ENCODE data around the gene SSC5D.

Gene SSC5D

GRCh38 chr19:55441319-55441691, 46.9 kb upstream of the SSC5D start:
- ChIA-PET POLR2A (no interaction called here), CTCF (interaction anchor here (0.7 to 1.7 kb wide), 3 partner anchors 26 to 1313 kb away, joined by 3 to 5 read pairs (median 3); no protein-coding TSS in a partner anchor)
- Histone ChIP-seq H3K4me1 (ENCODE audit: control insufficient read depth, insufficient read depth, low read length) (peaks cover 3% of the 10 kb centered on the region; the same call in 1 of the 2 replicates), H3K27ac (ENCODE audit: extremely low read depth, low read depth, low read length) (no peak overlapping the region), H3K9me3 (ENCODE audit: control insufficient read depth, insufficient read depth, low read depth, low read length) (no peaks in the 10 kb centered on the region), H3K4me3 (ENCODE audit: low read depth, low read length) (no peak overlapping the region), H3K36me3 (ENCODE audit: control insufficient read depth in 2 of 2, insufficient read depth in 1 of 2, low read length in 2 of 2) (no peaks in the 10 kb centered on the region)
- TF ChIP-seq ZNF654 (tag by site-specific recombination; IDR thresholded peaks at IDR 0.05; ENCODE audit: low read depth), result no peak
- no peak for TF ChIP-seq ZNF221 (tag by site-specific recombination; IDR thresholded peaks at IDR 0.05; ENCODE audit: borderline replicate concordance)
- TF ChIP-seq ZNF600 (tag by site-specific recombination; IDR thresholded peaks at IDR 0.05), result no peak
- TF ChIP-seq ZNF510 (tag by site-specific recombination; IDR thresholded peaks at IDR 0.05; ENCODE audit: insufficient replicate concordance), result no peak
- no peak for TF ChIP-seq ZFP37 (tag by site-specific recombination; IDR thresholded peaks at IDR 0.05)
- no peak for TF ChIP-seq ZNF837 (tag by site-specific recombination; IDR thresholded peaks at IDR 0.05)
- TF ChIP-seq REPIN1 (tag by site-specific recombination; IDR thresholded peaks at IDR 0.05; ENCODE audit: low read depth), result no peak
- no peak for TF ChIP-seq ZNF146 (tag by site-specific recombination; IDR thresholded peaks at IDR 0.05)
- TF ChIP-seq SCRT2 (tag by site-specific recombination; IDR thresholded peaks at IDR 0.05), result no peak
- TF ChIP-seq ELK4 (IDR thresholded peaks at IDR 0.05; ENCODE audit: borderline replicate concordance, low read depth, low read length), result no peak
- no peak for TF ChIP-seq ZNF274 (IDR thresholded peaks at IDR 0.05; ENCODE audit: low read length)
- TF ChIP-seq ZNF274 (tag by site-specific recombination; IDR thresholded peaks at IDR 0.05; ENCODE audit: borderline replicate concordance), result no peak
- TF ChIP-seq ZNF19 (tag by site-specific recombination; IDR thresholded peaks at IDR 0.05; ENCODE audit: low read depth), result no peak
- TF ChIP-seq ZNF266 (tag by site-specific recombination; IDR thresholded peaks at IDR 0.05; ENCODE audit: low read depth), result no peak
- TF ChIP-seq ZNF560 (tag by site-specific recombination; IDR thresholded peaks at IDR 0.05; ENCODE audit: borderline replicate concordance), result no peak
- TF ChIP-seq ZNF311 (tag by site-specific recombination; IDR thresholded peaks at IDR 0.05; ENCODE audit: borderline replicate concordance), result no peak
- no peak for TF ChIP-seq ZNF324 (tag by site-specific recombination; IDR thresholded peaks at IDR 0.05)
- TF ChIP-seq ZNF558 (tag by site-specific recombination; IDR thresholded peaks at IDR 0.05), result no peak
- no peak for TF ChIP-seq KLF9 (tag by site-specific recombination; IDR thresholded peaks at IDR 0.05; ENCODE audit: low read depth)

GRCh38 chr19:55441692-55442321, 46.4 kb upstream of the SSC5D start:
- Histone ChIP-seq H3K4me3 (ENCODE audit: low read depth, low read length) (no peak overlapping the region), H3K9me3 (ENCODE audit: control insufficient read depth, insufficient read depth, low read depth, low read length) (no peaks in the 10 kb centered on the region), H3K36me3 (ENCODE audit: control insufficient read depth in 2 of 2, insufficient read depth in 1 of 2, low read length in 2 of 2) (no peaks in the 10 kb centered on the region), H3K27ac (ENCODE audit: extremely low read depth, low read depth, low read length) (no peak overlapping the region), H3K4me1 (ENCODE audit: control insufficient read depth, insufficient read depth, low read length) (peaks cover 3% of the 10 kb centered on the region; the same call in 1 of the 2 replicates)
- POLR2A ChIA-PET, result interaction anchor here (0.6 kb wide), 1 partner anchor 32 kb away, joined by 5 read pairs; no protein-coding TSS in a partner anchor
- CTCF ChIA-PET, result interaction anchor here (0.7 to 1.7 kb wide), 2 partner anchors 25 to 1313 kb away, joined by 3 to 5 read pairs; no protein-coding TSS in a partner anchor
- TF ChIP-seq ZNF777 (tag by site-specific recombination; IDR thresholded peaks at IDR 0.05; ENCODE audit: borderline replicate concordance) (no peak), GLIS2 (tag by site-specific recombination; IDR thresholded peaks at IDR 0.05) (0 out of 2 replicates have a peak, but pooled peaks have one; percentile 23), ZNF768 (tag by site-specific recombination; IDR thresholded peaks at IDR 0.05) (0 out of 2 replicates have a peak, but pooled peaks have one; percentile 27), GLI2 (tag by site-specific recombination; IDR thresholded peaks at IDR 0.05; ENCODE audit: borderline replicate concordance, low read depth) (no peak), ZNF529 (tag by site-specific recombination; IDR thresholded peaks at IDR 0.05; ENCODE audit: insufficient replicate concordance) (no peak), KLF9 (tag by site-specific recombination; IDR thresholded peaks at IDR 0.05; ENCODE audit: low read depth) (peak; percentile 18; the same call in 1 of the 2 replicates), ZNF18 (tag by site-specific recombination; IDR thresholded peaks at IDR 0.05) (no peak), ZNF155 (tag by site-specific recombination; IDR thresholded peaks at IDR 0.05) (no peak), ZNF2 (tag by site-specific recombination; IDR thresholded peaks at IDR 0.05) (no peak), ZBTB26 (tag by site-specific recombination; optimal IDR thresholded peaks at IDR 0.05) (peak; percentile 22), ZNF280C (tag by site-specific recombination; IDR thresholded peaks at IDR 0.05) (no peak), ZNF10 (tag by site-specific recombination; IDR thresholded peaks at IDR 0.05) (no peak)
